ENCODE measurements around the gene BZW2.

Gene BZW2

DNA sequence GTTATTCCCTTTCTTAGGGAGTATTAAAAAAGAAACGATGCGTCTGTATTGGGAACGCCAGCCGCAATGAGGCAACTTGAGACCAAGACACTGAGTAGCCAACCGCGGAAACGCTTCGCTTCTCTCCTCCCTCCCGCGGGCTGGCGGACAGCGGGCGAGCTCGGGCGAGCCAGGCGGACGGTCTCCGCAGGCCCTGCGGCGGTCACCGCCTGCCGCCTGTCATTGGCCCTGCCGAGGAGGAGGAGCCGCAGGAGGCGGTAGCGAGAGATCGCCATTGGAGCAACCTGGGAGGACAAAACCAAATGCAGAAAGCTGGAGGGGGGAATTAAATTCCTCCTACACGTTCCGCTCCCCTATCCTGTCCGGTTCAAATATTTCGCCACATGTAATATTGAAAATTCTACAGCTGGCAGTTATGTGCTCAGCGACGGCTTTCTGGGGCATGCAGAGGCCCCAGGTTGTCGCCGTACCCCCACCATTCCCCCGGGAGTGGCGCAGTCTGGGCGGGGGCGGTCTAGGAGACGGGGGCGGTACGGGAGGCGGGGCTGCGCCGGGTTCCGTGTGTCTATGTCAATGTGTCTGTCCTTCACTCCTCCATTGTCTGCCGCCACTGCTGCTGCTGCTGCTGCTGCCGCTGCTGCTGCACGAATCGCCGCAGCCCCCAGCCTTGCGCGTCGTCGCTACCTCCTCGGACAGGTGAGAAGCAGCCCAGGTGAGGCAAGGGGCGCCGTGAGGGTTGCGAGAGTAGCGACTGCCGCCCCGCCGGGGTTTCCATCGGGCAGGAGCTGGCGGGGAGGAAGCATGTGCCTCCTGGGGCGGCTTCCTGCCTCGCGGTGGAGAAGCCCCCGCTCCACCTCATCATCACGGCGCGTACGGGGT lies at the start of gene BZW2, which contains the start of gene ANKMY2:
Gene BZW2 (plus strand): TSS at position 589 of the 879 bp plus-strand sequence. CDS start 19,263 bp downstream, outside the sequence.
Gene ANKMY2 (minus strand): TSS at position 162 of the 879 bp plus-strand sequence. CDS start 181 bp downstream, outside the sequence.
- DNase-seq: peak; percentile 96

DNA sequence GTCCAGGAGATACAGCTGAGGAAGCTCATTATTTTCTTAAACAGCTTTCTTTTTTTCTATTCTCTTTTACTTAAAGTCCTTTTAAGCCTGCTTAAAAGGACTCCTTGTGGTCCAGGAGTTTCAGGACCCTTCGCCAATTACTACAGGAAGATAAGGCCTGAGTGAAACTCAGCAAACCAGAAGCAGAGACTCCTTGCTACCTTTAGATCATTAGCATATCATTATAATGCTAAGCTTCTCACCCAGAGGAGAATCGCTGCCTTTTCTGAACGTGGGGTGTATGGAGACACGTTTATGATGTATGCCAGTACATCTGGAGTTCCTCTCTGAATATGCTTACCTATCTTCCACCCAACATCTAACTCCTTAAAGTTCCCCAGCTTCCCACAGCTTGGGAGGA lies 48.0 kb upstream of the BZW2 start:
- DNase-seq: no peak

DNA sequence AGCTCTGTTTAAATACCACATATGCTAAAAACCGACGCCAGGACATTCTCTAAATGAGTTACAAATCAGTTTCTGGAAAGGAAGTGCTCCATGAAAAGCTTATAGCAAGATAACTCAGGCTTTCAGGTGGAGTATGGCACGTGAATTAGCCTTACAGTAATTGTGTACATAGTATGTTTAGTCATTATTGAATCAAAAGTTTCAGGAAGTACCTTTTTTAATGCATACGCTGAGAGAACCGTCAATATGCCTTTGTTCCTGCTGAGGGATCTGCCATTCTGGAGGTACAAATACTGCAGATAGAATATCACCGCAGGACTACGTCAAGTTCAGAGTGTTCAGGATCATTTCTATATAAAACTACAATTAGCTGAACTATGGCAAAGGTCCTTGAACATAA lies 46.1 kb upstream of the BZW2 start:
- DNase-seq: no peak

DNA sequence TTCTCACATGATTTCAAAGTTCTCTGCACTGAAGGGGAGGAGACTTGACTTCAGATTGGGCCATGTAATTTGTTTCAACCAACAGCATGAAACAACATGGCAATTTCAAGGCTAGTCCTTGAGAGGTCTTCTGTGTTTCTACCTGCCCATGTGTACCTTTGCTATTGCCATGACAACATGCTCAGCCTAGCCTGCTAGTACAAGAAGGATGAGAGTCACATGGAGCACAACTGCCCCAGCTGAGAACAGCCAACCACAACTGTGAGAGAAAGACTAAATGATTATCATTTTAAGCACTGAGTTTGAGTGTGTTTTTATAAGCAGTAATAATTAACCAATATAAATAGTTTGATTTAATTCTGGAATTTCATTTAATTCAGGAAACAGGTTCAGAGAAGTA lies 42.3 kb upstream of the BZW2 start:
- no peak for DNase-seq

DNA sequence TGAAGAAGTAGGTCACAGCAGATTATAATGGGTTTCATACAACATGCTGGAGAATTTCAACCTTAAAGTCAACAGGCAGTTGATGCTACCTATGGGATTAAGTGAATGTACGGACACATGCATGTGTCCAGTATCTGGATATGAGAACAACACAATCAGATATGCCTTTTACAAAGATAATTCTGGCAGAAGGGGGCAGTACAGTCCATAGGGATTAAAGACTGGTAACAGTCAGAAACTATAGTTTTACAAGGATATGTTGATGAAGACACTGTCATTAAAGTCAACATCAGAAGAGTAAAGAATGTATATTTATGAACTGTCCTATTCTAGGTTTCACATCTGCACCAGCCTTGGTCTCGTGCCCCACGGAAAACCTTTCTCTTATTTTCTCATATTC lies 41.9 kb upstream of the BZW2 start:
- no peak for DNase-seq

GRCh38 chr7:16606704-16607103 lies 39.3 kb upstream of the BZW2 start:
- no peak for DNase-seq

- DNase-seq: no peak
Observed at GRCh38 chr7:16609842-16610450, 36.0 kb upstream of the BZW2 start.

DNA sequence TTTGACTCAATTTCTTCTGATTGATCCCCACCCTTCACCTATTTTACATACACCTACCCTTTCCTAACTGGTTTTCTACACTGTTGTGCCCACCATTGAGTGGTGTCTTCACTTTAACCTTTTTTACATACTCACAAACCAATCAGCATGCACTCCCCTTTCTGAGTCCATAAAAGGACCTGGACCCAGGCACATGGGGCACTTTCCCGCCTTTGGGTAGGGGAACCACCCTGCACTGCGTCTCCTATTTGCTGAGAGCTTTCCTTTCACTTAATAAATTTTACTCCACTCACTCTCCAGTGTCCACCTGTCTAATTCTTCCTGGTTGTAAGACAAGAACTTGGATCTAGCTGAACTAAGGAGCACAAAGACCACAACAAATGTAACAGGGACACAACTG lies 34.3 kb upstream of the BZW2 start:
- DNase-seq: no peak

- DNase-seq: no peak
Observed at GRCh38 chr7:16615228-16615627, 30.8 kb upstream of the BZW2 start.

DNA sequence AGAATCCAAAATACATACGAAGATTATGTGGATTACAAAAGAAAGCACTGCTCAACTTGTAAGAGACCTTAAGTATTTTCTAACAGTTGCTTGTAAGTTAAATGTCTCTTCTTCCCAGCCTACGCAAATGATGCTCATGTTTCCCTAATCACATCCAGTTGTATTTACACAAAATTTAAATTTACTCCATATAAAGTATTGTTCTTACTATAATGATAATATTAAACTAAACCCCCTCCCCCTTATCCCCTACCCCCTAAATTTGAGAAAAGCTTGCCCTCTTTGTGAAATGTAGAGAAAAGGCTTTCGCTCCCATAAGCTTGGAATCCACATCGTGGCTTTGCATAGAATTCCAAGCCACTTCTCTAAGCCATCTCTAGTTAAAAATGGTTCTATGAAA lies 29.9 kb upstream of the BZW2 start:
- DNase-seq: no peak

GRCh38 chr7:16616542-16616941 lies 29.4 kb upstream of the BZW2 start:
- no peak for DNase-seq

- DNase-seq: no peak
Observed at GRCh38 chr7:16619979-16620408, 26.0 kb upstream of the BZW2 start.

DNA sequence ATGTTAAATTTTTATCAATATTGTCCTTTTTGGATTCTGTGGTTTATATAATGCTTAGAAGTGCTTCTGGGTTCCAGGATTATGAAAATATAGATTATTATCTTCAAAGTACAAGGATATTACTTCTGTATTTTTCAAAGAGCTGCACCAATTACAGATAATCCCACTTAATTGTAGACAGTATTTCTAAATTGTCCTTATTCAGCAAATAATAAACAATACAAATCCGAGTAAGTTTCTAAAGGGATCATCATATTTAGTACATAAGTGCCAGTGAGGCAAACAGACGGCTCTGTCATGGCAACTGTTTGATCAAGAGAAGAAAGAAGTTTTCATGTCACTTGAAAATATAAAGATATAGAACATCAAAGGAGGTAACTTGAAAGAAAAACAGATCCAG lies 19.6 kb upstream of the BZW2 start:
- no peak for DNase-seq

GRCh38 chr7:16627236-16627635 lies 18.7 kb upstream of the BZW2 start:
- DNase-seq: no peak

GRCh38 chr7:16630654-16631053 lies 15.3 kb upstream of the BZW2 start:
- no peak for DNase-seq

- no peak for DNase-seq
Observed at GRCh38 chr7:16634271-16634738, 11.7 kb upstream of the BZW2 start.

- no peak for DNase-seq
Observed at GRCh38 chr7:16636555-16637101, 9.4 kb upstream of the BZW2 start.

DNA sequence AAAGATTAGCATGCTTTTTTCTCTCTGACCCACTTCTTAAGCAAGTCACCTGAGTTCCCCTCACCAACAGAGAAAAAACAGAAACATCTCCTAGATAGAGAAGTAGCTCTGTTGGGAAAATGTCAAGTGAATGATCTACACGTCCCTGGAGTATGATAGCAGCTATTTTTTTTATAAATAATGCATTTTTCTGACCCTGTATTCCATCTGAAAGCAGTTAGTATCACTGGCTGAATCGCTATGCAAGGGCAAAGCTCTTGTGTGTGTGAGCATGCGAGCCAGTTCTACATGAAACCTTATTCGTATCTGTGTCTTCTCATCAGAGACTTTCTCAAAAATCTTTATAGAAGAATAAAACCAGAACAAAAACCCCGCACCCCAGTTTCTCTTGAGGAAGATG lies 8.6 kb upstream of the BZW2 start:
- no peak for DNase-seq

DNA sequence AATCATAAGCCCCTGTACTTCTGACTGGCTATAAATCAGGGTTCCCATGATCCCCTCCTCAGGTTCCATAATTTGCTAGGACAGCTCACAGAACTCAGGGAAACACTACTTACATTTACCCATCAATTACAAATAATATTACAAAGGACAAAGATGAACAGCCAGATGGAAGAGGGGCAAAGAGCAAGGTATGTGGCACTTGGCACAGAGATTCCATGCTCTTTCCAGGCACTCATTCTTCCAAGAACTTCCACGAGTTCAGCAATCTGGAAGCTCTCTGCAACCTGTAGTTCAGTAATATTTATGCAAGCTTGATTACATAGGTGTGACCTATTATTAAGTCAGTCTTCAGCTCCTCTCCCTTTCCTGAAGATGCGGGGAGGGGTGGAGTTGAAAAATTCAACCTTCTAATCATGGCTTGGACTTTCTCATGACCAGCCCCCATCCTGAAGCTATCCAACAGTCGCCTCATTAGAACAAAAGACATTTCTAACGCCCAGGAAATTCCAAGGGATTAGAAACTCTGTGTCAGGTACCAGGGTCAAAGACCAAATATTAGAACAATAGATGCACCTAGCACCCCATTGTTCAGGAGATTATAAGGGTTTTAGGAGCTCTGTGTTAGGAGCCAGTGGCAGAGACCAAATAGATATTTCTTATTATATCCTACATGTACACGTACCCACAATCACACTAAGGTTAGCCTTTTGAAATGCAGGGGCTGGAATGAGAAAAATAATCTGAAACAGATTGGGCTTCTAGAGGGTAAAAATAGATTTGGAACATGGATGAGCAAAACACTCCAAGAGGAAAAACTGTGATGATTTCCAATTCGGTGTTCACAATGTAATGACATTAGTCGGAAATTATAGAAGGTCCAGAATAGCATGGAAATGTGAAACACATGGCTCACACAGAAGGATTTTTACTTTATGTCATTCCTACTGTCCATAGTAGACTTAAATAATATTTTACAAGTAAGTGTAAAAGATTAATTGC lies 7.4 kb upstream of the BZW2 start:
- DNase-seq: no peak

DNA sequence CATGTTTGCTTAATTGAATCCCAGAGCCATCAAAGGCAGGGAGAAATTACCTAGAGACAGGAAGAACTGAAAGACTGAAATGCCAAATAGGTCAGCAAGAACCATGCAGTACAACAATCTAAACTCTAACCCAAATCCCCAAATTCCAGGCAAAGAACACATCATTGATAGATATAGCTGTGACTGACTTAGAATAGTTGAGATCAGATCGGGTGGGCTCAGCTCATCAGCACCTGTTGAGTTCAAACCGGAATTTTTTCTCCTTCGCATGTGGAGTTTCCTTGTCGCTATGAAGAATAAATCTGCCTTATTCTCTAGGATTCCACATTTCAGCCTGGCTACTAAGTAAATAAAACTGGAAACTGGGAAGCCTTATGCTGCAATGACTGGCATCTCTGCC lies 1.8 kb upstream of the BZW2 start:
- no peak for DNase-seq

- DNase-seq: peak; percentile 62
Observed at GRCh38 chr7:16644636-16645592, 1.1 kb upstream of the BZW2 start.

Measured in left hindlimb (tissue), 1 donor.